Stimulated activated effector memory CD8-positive, alpha-beta T cell treated with anti-CD3 and anti-CD28 coated beads, Interleukin-12 subunit alpha, Interleukin-12 subunit beta, amount 100 ng/mL, for 72 hours (primary cell): ENCODE results near the gene FAM32A.
A peak's percentile ranks its signal among the peaks of the same experiment; 100 is the strongest.

Experiments
- ATAC-seq: fragments of 150-1000 bp; cut with Tn5 transposase; 2 replicates; pipeline ENCODE4 v1.10.0; 2021
- DNase-seq, 2 donors: peaks; one replicate each; pipeline ENCODE4 v3.0.0; 2021 to 2022; ENCODE audit warnings: low spot score in 2 of 2
- H3K27ac Mint-ChIP-seq: one replicate; pipeline ENCODE4 v1.8.0; 2022; ENCODE audit warnings: mild to moderate bottlenecking, mixed read lengths
- H3K36me3 Mint-ChIP-seq: one replicate; pipeline ENCODE4 v1.8.0; 2022; ENCODE audit warnings: mild to moderate bottlenecking, mixed read lengths
- H3K4me1 Mint-ChIP-seq: one replicate; pipeline ENCODE4 v1.8.0; 2022; ENCODE audit warnings: mixed read lengths
- H3K4me3 Mint-ChIP-seq: one replicate; pipeline ENCODE4 v1.8.0; 2022; ENCODE audit warnings: mild to moderate bottlenecking, mixed read lengths
- H3K9me3 Mint-ChIP-seq: one replicate; pipeline ENCODE4 v1.8.0; 2022; ENCODE audit warnings: mixed read lengths

FAM32A gene

GRCh38 chr19:16185123-16185767, at the start of gene FAM32A:
TSS of gene FAM32A (plus strand) at chr19:16185410. CDS start at chr19:16185443, 33 bp downstream.
- peak within 1 kb of the TSS; percentile 100 for H3K27ac Mint-ChIP-seq
- H3K4me1 Mint-ChIP-seq = peaks cover 38% of the 10 kb centered on the region
- H3K4me3 Mint-ChIP-seq = peak within 1 kb of the TSS; percentile 100
- peak; percentile 89 to 100 for DNase-seq
- peak; percentile 95 for ATAC-seq
- H3K9me3 Mint-ChIP-seq = no peaks in the 10 kb centered on the region
- peaks cover 55% of the 10 kb centered on the region for H3K36me3 Mint-ChIP-seq

- Mint-ChIP-seq H3K4me3 (no peak overlapping the region), H3K36me3 (peaks cover 62% of the 10 kb centered on the region), H3K4me1 (peaks cover 62% of the 10 kb centered on the region), H3K27ac (peak overlapping the region; percentile 69), H3K9me3 (peaks cover 4% of the 10 kb centered on the region)
- no peak for ATAC-seq
- DNase-seq = no peak
These were observed 49.6 kb upstream of the FAM32A start for GRCh38 chr19:16135430-16136127.

- H3K4me3 Mint-ChIP-seq = no peak overlapping the region
- peaks cover 65% of the 10 kb centered on the region for H3K4me1 Mint-ChIP-seq
- H3K36me3 Mint-ChIP-seq = peaks cover 54% of the 10 kb centered on the region
- H3K27ac Mint-ChIP-seq = peak overlapping the region; percentile 69
- no peak for ATAC-seq
- no peaks in the 10 kb centered on the region for H3K9me3 Mint-ChIP-seq
- DNase-seq = no peak
These were observed 48.8 kb upstream of the FAM32A start for GRCh38 chr19:16136185-16136999.

GRCh38 chr19:16139752-16140151, 45.5 kb upstream of the FAM32A start:
- Mint-ChIP-seq H3K36me3 (peaks cover 21% of the 10 kb centered on the region), H3K4me1 (peaks cover 76% of the 10 kb centered on the region), H3K4me3 (peak overlapping the region; percentile 45), H3K27ac (peak overlapping the region; percentile 84), H3K9me3 (no peaks in the 10 kb centered on the region)
- peak in 1 of 2 donors; percentile 68 for DNase-seq
- ATAC-seq = peak; percentile 20

- H3K9me3 Mint-ChIP-seq = no peaks in the 10 kb centered on the region
- peak; percentile 41 for ATAC-seq
- H3K27ac Mint-ChIP-seq = peak overlapping the region; percentile 87
- peaks cover 20% of the 10 kb centered on the region for H3K36me3 Mint-ChIP-seq
- peak overlapping the region; percentile 39 for H3K4me3 Mint-ChIP-seq
- DNase-seq = peak in 1 of 2 donors; percentile 61
- peaks cover 76% of the 10 kb centered on the region for H3K4me1 Mint-ChIP-seq
These were observed 44.2 kb upstream of the FAM32A start for GRCh38 chr19:16141043-16141442.

- no peak for ATAC-seq
- Mint-ChIP-seq H3K36me3 (peaks cover 29% of the 10 kb centered on the region), H3K4me3 (peak overlapping the region; percentile 100), H3K4me1 (peaks cover 69% of the 10 kb centered on the region), H3K9me3 (no peaks in the 10 kb centered on the region), H3K27ac (peak overlapping the region; percentile 65)
- DNase-seq = no peak
These were observed 43.1 kb upstream of the FAM32A start for GRCh38 chr19:16142032-16142580.

GRCh38 chr19:16143399-16144215, 41.6 kb upstream of the FAM32A start, which contains the start of gene HSH2D:
TSS of gene HSH2D (plus strand) at chr19:16143685. CDS start at chr19:16148751, 5,066 bp downstream.
- Mint-ChIP-seq H3K4me1 (peaks cover 64% of the 10 kb centered on the region), H3K4me3 (peak within 1 kb of the TSS; percentile 100), H3K36me3 (peaks cover 43% of the 10 kb centered on the region), H3K9me3 (no peaks in the 10 kb centered on the region), H3K27ac (peak within 1 kb of the TSS; percentile 99)
- DNase-seq (peak; percentile 44 to 80), ATAC-seq (peak; percentile 92)

GRCh38 chr19:16144216-16144581, 41.0 kb upstream of the FAM32A start:
- ATAC-seq (peak; percentile 15), DNase-seq (no peak)
- peaks cover 64% of the 10 kb centered on the region for H3K4me1 Mint-ChIP-seq
- peak overlapping the region; percentile 99 for H3K27ac Mint-ChIP-seq
- H3K4me3 Mint-ChIP-seq = peak overlapping the region; percentile 100
- no peaks in the 10 kb centered on the region for H3K9me3 Mint-ChIP-seq
- peaks cover 44% of the 10 kb centered on the region for H3K36me3 Mint-ChIP-seq

- Mint-ChIP-seq H3K9me3 (no peaks in the 10 kb centered on the region), H3K4me1 (peaks cover 51% of the 10 kb centered on the region), H3K36me3 (peaks cover 63% of the 10 kb centered on the region), H3K4me3 (peak overlapping the region; percentile 100), H3K27ac (peak overlapping the region; percentile 70)
- DNase-seq (no peak), ATAC-seq (no peak)
These were observed 39.1 kb upstream of the FAM32A start for GRCh38 chr19:16146112-16146511.

GRCh38 chr19:16148443-16149229, 36.6 kb upstream of the FAM32A start:
- H3K36me3 Mint-ChIP-seq = peaks cover 88% of the 10 kb centered on the region
- no peak for ATAC-seq
- H3K27ac Mint-ChIP-seq = peak overlapping the region; percentile 83
- no peaks in the 10 kb centered on the region for H3K9me3 Mint-ChIP-seq
- no peak overlapping the region for H3K4me3 Mint-ChIP-seq
- no peak for DNase-seq
- H3K4me1 Mint-ChIP-seq = peaks cover 32% of the 10 kb centered on the region

- H3K36me3 Mint-ChIP-seq = peaks cover 96% of the 10 kb centered on the region
- ATAC-seq = no peak
- DNase-seq = no peak
- H3K9me3 Mint-ChIP-seq = no peaks in the 10 kb centered on the region
- no peak overlapping the region for H3K4me3 Mint-ChIP-seq
- H3K4me1 Mint-ChIP-seq = peaks cover 27% of the 10 kb centered on the region
- H3K27ac Mint-ChIP-seq = no peak overlapping the region
These were observed 31.5 kb upstream of the FAM32A start for GRCh38 chr19:16153582-16154336.

- no peak for ATAC-seq
- H3K4me3 Mint-ChIP-seq = no peak overlapping the region
These were observed 30.7 kb upstream of the FAM32A start for GRCh38 chr19:16154557-16154956.

GRCh38 chr19:16155128-16155527, 30.1 kb upstream of the FAM32A start:
- Mint-ChIP-seq H3K27ac (peak overlapping the region; percentile 74), H3K4me1 (peaks cover 16% of the 10 kb centered on the region), H3K4me3 (no peak overlapping the region), H3K36me3 (peaks cover 83% of the 10 kb centered on the region), H3K9me3 (no peaks in the 10 kb centered on the region)
- no peak for DNase-seq
- no peak for ATAC-seq

More at GRCh38 chr19:16154557-16154956, 30.7 kb upstream of the FAM32A start:
- no peak for DNase-seq
- Mint-ChIP-seq H3K4me1 (peaks cover 19% of the 10 kb centered on the region), H3K36me3 (peaks cover 88% of the 10 kb centered on the region), H3K27ac (peak overlapping the region; percentile 74), H3K9me3 (no peaks in the 10 kb centered on the region)
